Sigmoid colon (tissue), 7 donors: ENCODE data around the gene ZNF93. TPM values are rescaled to one million over a fixed set of nuclear protein-coding genes. Genes with fewer than 3 reads are reported as not detected.
"Not testable (repeated sequence)": the region's sequence is repeated elsewhere in the genome, so short reads cannot be mapped to it uniquely, and the experiment has no call there.

Source experiments
- DNase-seq: peaks from one replicate; pipeline ENCODE4 v3.0.0-alpha.2; 2019
- H3K27ac ChIP-seq, 4 donors: fragments of 200-600 bp; sonication (generic); one replicate each; pipeline ENCODE4 v1.5.1; 2016 to 2019; ENCODE audit warnings: mild to moderate bottlenecking in 1 of 4
- H3K27me3 ChIP-seq, 3 donors: fragments of 200-600 bp; sonication (generic); one replicate each; pipeline ENCODE4 v1.5.1; 2019; ENCODE audit warnings: mild to moderate bottlenecking in 1 of 3
- H3K36me3 ChIP-seq, 4 donors: fragments of 200-600 bp; sonication (generic); one replicate each; pipeline ENCODE4 v1.5.1; 2016 to 2019
- H3K4me1 ChIP-seq, 4 donors: fragments of 200-600 bp; sonication (generic); one replicate each; pipeline ENCODE4 v1.5.1; 2017 to 2019
- H3K4me3 ChIP-seq, 4 donors: fragments of 200-600 bp; sonication (generic); one replicate each; pipeline ENCODE4 v1.5.1; 2017 to 2019; ENCODE audit warnings: mild to moderate bottlenecking in 2 of 4, moderate library complexity in 1 of 4
- H3K9me3 ChIP-seq, 4 donors: fragments of 200-600 bp in 3 of 4; sonication (generic) in 3 of 4; one replicate each; pipeline versions ENCODE4 v1.5.1 to v1.6.1; 2013 to 2019
- EP300 ChIP-seq, 4 donors: sonication (generic); formaldehyde crosslinking; IDR thresholded peaks; one replicate each; pipeline ENCODE4 v1.6.1; 2017; ENCODE audit warnings: antibody characterized with exemption in 4 of 4
- POLR2A ChIP-seq, 2 donors: fragments of 450-650 bp; IDR thresholded peaks; one replicate each; pipeline ENCODE4 v1.6.1; 2016; ENCODE audit warnings: antibody characterized with exemption in 2 of 2, mild to moderate bottlenecking in 2 of 2, moderate library complexity in 2 of 2
- POLR2AphosphoS5 ChIP-seq, 4 donors: sonication (generic); formaldehyde crosslinking; IDR thresholded peaks; one replicate each; pipeline ENCODE4 v1.6.1; 2017; ENCODE audit warnings: antibody characterized with exemption in 4 of 4
- WGBS, 2 donors: extraction: QIAGEN DNeasy Blood & Tissue Kit; methylation state at CpG; one replicate each; pipeline ENCODE4 v1.1.7; 2013; 5-methylcytosine and 5-hydroxymethylcytosine counted together
- intact Hi-C: fragments of 100-400 bp; cut with DNase I; formaldehyde crosslinking; loops from one replicate; pipeline ENCODE4 v1.15.1; 2023
- polyA plus RNA-seq, 3 donors: library from polyadenylated mRNA; stranded (reverse); fragments of 200-250 nt; gene quantifications; one replicate each; pipeline ENCODE4 v1.2.3, GENCODE V29; 2013
- total RNA-seq, 4 donors: library from RNA; depleted of rRNA; stranded (reverse); fragments of >200 nt; gene quantifications; one replicate each; pipeline ENCODE4 v1.1.0, GENCODE V29; 2016
- TF ChIP-seq, protein P1 (sequence below), 4 experiments: fragments of 450-650 bp in 3 of 4; fragments of 200-600 bp in 1 of 4; IDR thresholded peaks; one replicate each; pipeline ENCODE4 v1.5.1; 2016 to 2019; ENCODE audit warnings: antibody characterized with exemption in 4 of 4, mild to moderate bottlenecking in 3 of 4, moderate library complexity in 2 of 4
- donor health status: healthy with polysubstance abuse.
- donor health status: Bipolar disorder and iron deficiency.
- donor health status: healthy.

Gene ZNF93
- total and polyA plus RNA-seq, 7 donors, result 1.2 to 14.4 (median 5.1) TPM

DNA sequence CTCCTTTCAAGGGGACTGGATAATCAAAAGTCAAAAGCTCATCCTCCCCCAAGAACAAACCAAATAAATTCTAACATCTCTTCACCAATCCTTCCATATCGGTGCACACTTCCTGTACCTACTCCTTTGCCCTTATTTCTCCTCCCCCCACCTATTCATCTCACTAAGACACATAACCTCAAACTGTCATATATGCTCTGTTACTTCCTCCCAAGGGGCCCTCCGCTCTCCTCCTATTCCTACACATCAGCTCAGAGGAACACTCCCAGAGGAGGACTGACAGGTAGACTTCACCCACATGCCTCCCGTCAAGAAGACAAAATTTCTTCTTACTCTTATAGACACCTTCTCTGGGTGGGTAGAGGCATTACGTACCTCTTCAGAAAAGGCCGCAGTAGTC lies 48.1 kb downstream of the ZNF93 start:
- no peaks in the 10 kb centered on the region for H3K9me3 ChIP-seq
- TF ChIP-seq, protein P1, sequence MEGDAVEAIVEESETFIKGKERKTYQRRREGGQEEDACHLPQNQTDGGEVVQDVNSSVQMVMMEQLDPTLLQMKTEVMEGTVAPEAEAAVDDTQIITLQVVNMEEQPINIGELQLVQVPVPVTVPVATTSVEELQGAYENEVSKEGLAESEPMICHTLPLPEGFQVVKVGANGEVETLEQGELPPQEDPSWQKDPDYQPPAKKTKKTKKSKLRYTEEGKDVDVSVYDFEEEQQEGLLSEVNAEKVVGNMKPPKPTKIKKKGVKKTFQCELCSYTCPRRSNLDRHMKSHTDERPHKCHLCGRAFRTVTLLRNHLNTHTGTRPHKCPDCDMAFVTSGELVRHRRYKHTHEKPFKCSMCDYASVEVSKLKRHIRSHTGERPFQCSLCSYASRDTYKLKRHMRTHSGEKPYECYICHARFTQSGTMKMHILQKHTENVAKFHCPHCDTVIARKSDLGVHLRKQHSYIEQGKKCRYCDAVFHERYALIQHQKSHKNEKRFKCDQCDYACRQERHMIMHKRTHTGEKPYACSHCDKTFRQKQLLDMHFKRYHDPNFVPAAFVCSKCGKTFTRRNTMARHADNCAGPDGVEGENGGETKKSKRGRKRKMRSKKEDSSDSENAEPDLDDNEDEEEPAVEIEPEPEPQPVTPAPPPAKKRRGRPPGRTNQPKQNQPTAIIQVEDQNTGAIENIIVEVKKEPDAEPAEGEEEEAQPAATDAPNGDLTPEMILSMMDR (IDR thresholded peaks at IDR 0.05), result no peak
- TF ChIP-seq POLR2AphosphoS5 (IDR thresholded peaks at IDR 0.05), result no peak
- no peak for TF ChIP-seq POLR2A (IDR thresholded peaks at IDR 0.05)
- no peak for TF ChIP-seq EP300 (IDR thresholded peaks at IDR 0.05)
- H3K36me3 ChIP-seq, result no peaks in the 10 kb centered on the region
- H3K27ac ChIP-seq, result no peak overlapping the region
- H3K4me3 ChIP-seq, result no peak overlapping the region
- H3K4me1 ChIP-seq, result no peaks in the 10 kb centered on the region
- 84 to 91% methylated on average over 5 of the region's 5 CpGs for WGBS, 2 donors
- intact Hi-C loops, result no loop called here
- no peaks in the 10 kb centered on the region for H3K27me3 ChIP-seq
- no peak for DNase-seq

DNA sequence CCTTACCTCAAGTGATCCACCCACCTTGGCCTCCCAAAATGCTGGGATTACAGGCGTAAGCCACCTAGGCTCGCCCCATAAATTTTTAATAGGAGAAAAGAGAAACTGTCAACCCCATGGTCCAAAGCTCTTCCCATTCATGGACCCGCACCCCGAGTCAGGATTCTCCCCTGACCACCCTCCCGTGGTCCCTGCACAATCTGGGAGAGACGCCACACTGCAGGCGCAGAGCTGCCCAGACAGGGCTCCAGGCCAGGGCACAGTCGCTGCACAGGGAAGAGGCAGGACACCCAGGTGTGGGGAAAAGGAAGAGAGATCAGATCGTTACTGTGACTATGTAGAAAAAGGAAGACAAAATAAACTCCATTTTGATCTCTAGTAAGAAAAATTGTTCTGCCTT lies 54.5 kb downstream of the ZNF93 start:
- Histone ChIP-seq H3K36me3 (no peaks in the 10 kb centered on the region), H3K4me1 (peaks cover 0 to 3% (median 0%) of the 10 kb centered on the region in 4 donors), H3K27me3 (no peaks in the 10 kb centered on the region), H3K27ac (no peak overlapping the region), H3K4me3 (no peak overlapping the region), H3K9me3 (no peaks in the 10 kb centered on the region)
- no peak for DNase-seq
- WGBS, 2 donors, result 90 to 93% methylated on average over 9 of the region's 9 CpGs
- intact Hi-C loops, result no loop called here
- TF ChIP-seq POLR2AphosphoS5 (IDR thresholded peaks at IDR 0.05) (no peak), EP300 (IDR thresholded peaks at IDR 0.05) (no peak), POLR2A (IDR thresholded peaks at IDR 0.05) (no peak)
- TF ChIP-seq, protein P1 (IDR thresholded peaks at IDR 0.05), result no peak

DNA sequence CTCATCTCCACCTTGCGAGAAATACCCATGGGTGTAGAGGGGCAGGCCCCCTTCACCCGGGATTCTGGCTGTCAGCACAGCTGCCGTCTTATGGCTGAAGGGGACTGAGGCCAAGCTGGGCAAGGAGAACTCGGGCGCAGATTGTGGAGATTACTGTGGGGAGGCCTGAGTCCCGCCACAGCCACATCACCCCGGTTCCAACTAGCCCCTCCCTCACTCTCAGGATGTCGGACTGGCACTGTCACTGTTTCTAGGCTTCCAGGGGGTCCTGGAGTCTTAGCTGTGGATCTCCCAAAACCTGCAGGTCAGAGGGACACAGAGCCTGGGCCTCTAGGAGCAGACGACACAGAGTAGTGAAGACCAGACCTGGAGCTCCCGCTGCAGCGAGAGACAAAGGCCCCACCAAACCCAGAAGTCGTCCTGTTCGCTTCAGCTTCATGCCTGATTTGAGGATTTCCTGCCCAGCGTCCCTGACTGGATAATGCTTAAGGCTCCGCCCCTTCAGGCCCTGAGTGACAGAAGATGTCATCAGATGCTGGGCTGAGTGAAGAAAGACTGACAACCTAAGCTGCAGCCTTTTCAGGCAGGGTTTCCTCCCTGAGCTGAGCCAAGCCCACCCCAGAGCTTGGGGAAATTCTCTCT lies 55.8 kb downstream of the ZNF93 start:
- Histone ChIP-seq H3K27me3 (no peaks in the 10 kb centered on the region), H3K9me3 (no peaks in the 10 kb centered on the region), H3K27ac (no peak overlapping the region), H3K4me1 (peaks cover 0 to 3% (median 0%) of the 10 kb centered on the region in 4 donors), H3K36me3 (no peaks in the 10 kb centered on the region), H3K4me3 (no peak overlapping the region)
- no peak for DNase-seq
- intact Hi-C loops, result no loop called here
- 61 to 65% methylated on average over 15 of the region's 15 CpGs for WGBS, 2 donors
- TF ChIP-seq, protein P1 (IDR thresholded peaks at IDR 0.05), result no peak
- TF ChIP-seq POLR2A (IDR thresholded peaks at IDR 0.05) (no peak), EP300 (IDR thresholded peaks at IDR 0.05) (no peak), POLR2AphosphoS5 (IDR thresholded peaks at IDR 0.05) (no peak)

DNA sequence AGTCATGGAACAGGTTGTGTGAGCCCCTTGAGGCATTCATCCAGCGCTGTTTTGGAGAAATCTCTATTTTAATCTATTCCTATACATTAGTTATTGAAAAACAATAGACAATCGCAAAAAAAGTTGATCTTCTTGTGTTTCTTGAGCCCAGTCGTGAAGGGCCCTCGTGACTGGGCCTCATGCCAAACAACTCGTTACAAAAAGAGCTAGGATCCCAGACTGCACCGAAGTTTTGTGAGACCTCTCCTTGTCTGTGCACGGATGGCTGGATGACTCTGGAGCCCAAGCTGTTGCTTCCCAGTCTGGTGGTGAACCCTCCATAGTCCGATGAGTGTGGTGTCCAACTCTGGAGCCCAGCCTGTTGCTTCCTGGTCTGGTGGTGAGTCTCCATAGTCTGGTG lies 57.0 kb downstream of the ZNF93 start:
- not testable (repeated sequence) for H3K4me1 ChIP-seq, DNase-seq, H3K9me3 ChIP-seq, H3K27me3 ChIP-seq, H3K4me3 ChIP-seq, H3K36me3 ChIP-seq, H3K27ac ChIP-seq
- 85 to 89% methylated on average over 8 of the region's 8 CpGs for WGBS, 2 donors
- intact Hi-C loops, result loop anchor here (2.0 kb wide), 1 partner anchor 425 kb away; no protein-coding TSS in a partner anchor

DNA sequence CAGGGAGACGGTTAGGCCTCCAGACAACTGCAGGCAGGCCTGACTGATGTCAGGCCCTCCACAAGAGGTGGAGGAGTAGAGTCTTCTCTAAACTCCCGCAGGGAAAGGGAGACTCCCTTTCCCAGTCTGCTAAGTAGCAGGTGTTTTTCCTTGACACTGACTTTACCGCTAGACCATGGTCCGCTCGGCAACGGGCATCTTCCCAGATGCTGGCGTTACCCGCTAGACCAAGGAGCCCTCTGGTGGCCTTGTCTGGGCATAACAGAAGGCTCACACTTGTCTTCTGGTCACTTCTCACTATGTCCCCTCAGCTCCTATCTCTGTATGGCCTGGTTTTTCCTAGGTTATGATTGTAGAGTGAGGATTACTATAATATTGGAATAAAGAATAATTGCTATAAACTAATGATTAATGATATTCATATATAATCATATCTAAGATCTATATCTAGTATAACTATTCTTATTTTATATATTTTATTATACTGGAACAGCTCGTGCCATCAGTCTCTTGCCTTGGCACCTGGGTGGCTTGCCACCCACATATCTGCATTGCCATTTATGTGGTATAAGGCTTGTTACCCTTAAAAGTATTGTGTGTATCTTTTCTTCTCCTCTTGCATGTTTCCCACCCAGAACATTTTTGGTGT lies 58.5 kb downstream of the ZNF93 start:
- TF ChIP-seq, protein P1 (IDR thresholded peaks at IDR 0.05), result peak in 3 of 4 experiments; percentile 52 to 72 (median 56)
- not testable (repeated sequence) for H3K4me3 ChIP-seq, H3K27me3 ChIP-seq, H3K4me1 ChIP-seq, H3K27ac ChIP-seq, H3K9me3 ChIP-seq, H3K36me3 ChIP-seq
- DNase-seq, result peak; percentile 80
- intact Hi-C loops, result loop anchor here (2.0 kb wide), 1 partner anchor 426 kb away; no protein-coding TSS in a partner anchor
- WGBS, 2 donors, result 18% methylated on average over 9 of the region's 9 CpGs
